Right ventricle myocardium superior (tissue), 1 donor: ENCODE measurements around the gene RALB. TPM values are rescaled to one million over a fixed set of nuclear protein-coding genes. Genes with fewer than 3 reads are reported as not detected.
"Not testable (repeated sequence)": the region's sequence is repeated elsewhere in the genome, so short reads cannot be mapped to it uniquely, and the experiment has no call there.

Experiments
- ATAC-seq: fragments of 200-7000 bp; cut with Tn5 transposase; one replicate; pipeline ENCODE4 v1.9.1; 2020; ENCODE audit warnings: mild to moderate bottlenecking; ENCODE audit not compliant: poor library complexity
- DNase-seq: peaks from one replicate; pipeline ENCODE4 v3.0.0-alpha.2; 2020
- intact Hi-C: fragments of 100-400 bp; cut with DNase I; formaldehyde crosslinking; loops from one replicate; pipeline ENCODE4 v1.11.2; 2022
- total RNA-seq: library from RNA; stranded (reverse); fragmentation: NEBNext Ultra II Directional; extraction: Animal tissue kit (Norgen Biotek cat#: 25700); gene quantifications from one replicate; pipeline ENCODE4 v1.2.1, GENCODE V29; 2021
- donor health status: DM: no; HTN: yes; CAD: no; lungs with severe emphysema.

RALB gene
- total RNA-seq, 1 donor from 2014 or later = 48.8 TPM

- ATAC-seq = peak; percentile 55
- DNase-seq = no peak
- intact Hi-C loops = no loop called here
Observed at GRCh38 chr2:120305296-120305695, 52.6 kb downstream of the RALB start.

GRCh38 chr2:120305937-120306490 lies 53.4 kb downstream of the RALB start:
- ATAC-seq = no peak
- intact Hi-C loops = no loop called here
- no peak for DNase-seq

GRCh38 chr2:120307482-120307881 lies 54.8 kb downstream of the RALB start:
- ATAC-seq (no peak), DNase-seq (no peak)
- intact Hi-C loops = no loop called here

GRCh38 chr2:120308038-120308910 lies 55.6 kb downstream of the RALB start:
- ATAC-seq = no peak
- no peak for DNase-seq
- intact Hi-C loops = no loop called here

- ATAC-seq = no peak
- DNase-seq = no peak
- intact Hi-C loops = no loop called here
Observed at GRCh38 chr2:120310136-120310535, 57.5 kb downstream of the RALB start.

- intact Hi-C loops, DNase-seq, ATAC-seq: not testable (repeated sequence)
Observed at GRCh38 chr2:120310841-120311240, 58.2 kb downstream of the RALB start.

GRCh38 chr2:120312076-120312475 lies 59.4 kb downstream of the RALB start:
- DNase-seq = no peak
- intact Hi-C loops = no loop called here
- no peak for ATAC-seq

- peak; percentile 87 for DNase-seq
- ATAC-seq = peak; percentile 93
- intact Hi-C loops = no loop called here
Observed at GRCh38 chr2:120312860-120313694, 60.4 kb downstream of the RALB start.

GRCh38 chr2:120313695-120314615 lies 61.3 kb downstream of the RALB start:
- DNase-seq (no peak), ATAC-seq (peak; percentile 13)
- intact Hi-C loops = no loop called here

- intact Hi-C loops = loop anchor here (5.0 kb wide), 1 partner anchor 203 kb away; no protein-coding TSS in a partner anchor
- ATAC-seq (no peak), DNase-seq (no peak)
Observed at GRCh38 chr2:120314690-120315366, 62.2 kb downstream of the RALB start.

- intact Hi-C loops = loop anchor here (5.0 kb wide), 1 partner anchor 203 kb away; no protein-coding TSS in a partner anchor
- ATAC-seq = no peak
- no peak for DNase-seq
Observed at GRCh38 chr2:120315367-120316033, 62.8 kb downstream of the RALB start.

- intact Hi-C loops = loop anchor here (5.0 kb wide), 1 partner anchor 204 kb away; no protein-coding TSS in a partner anchor
- DNase-seq (no peak), ATAC-seq (no peak)
Observed at GRCh38 chr2:120316071-120316470, 63.4 kb downstream of the RALB start.

- intact Hi-C loops = loop anchor here (5.0 kb wide), 1 partner anchor 204 kb away; no protein-coding TSS in a partner anchor
- ATAC-seq = no peak
Observed at GRCh38 chr2:120316528-120317179, 64.0 kb downstream of the RALB start.

GRCh38 chr2:120317180-120317533 lies 64.5 kb downstream of the RALB start:
- intact Hi-C loops = loop anchor here (5.0 kb wide), 1 partner anchor 205 kb away; no protein-coding TSS in a partner anchor
- ATAC-seq (no peak), DNase-seq (no peak)

More at GRCh38 chr2:120316528-120317179, 64.0 kb downstream of the RALB start:
- no peak for DNase-seq

- intact Hi-C loops = loop anchor here (5.0 kb wide), 1 partner anchor 206 kb away; no protein-coding TSS in a partner anchor
- DNase-seq = no peak
- no peak for ATAC-seq
Observed at GRCh38 chr2:120317916-120318315, 65.3 kb downstream of the RALB start.

- intact Hi-C loops = loop anchor here (5.0 kb wide), 1 partner anchor 206 kb away; no protein-coding TSS in a partner anchor
- ATAC-seq = peak; percentile 48
- DNase-seq = peak; percentile 80
Observed at GRCh38 chr2:120318626-120319025, 66.0 kb downstream of the RALB start.
